Omental fat pad (tissue), 4 donors: Measurements from ENCODE around the gene LIPN. TPM values are rescaled to one million over a fixed set of nuclear protein-coding genes. Genes with fewer than 3 reads are reported as not detected.

Experiments used
- ATAC-seq: fragments of 150-250 bp; one replicate; pipeline ENCODE4 v1.9.1; 2016; ENCODE audit warnings: mild to moderate bottlenecking, moderate library complexity; ENCODE audit not compliant: low FRiP score
- DNase-seq: peaks from one replicate; pipeline ENCODE4 v3.0.0-alpha.2; 2019; ENCODE audit warnings: low spot score
- CTCF ChIP-seq, 3 donors: fragments of 450-650 bp; IDR thresholded peaks; one replicate each; pipeline ENCODE4 v1.5.1; 2016 to 2017; ENCODE audit warnings: antibody characterized with exemption in 3 of 3, mild to moderate bottlenecking in 3 of 3, moderate library complexity in 2 of 3
- total RNA-seq, 4 donors: library from RNA; depleted of rRNA; stranded (reverse); fragments of >200 nt; gene quantifications; one replicate each; pipeline ENCODE4 v1.1.0, GENCODE V29; 2016

Gene LIPN
- total RNA-seq, 4 donors from 2014 or later: 0.56 to 1.4 TPM; not detected in 2

DNA sequence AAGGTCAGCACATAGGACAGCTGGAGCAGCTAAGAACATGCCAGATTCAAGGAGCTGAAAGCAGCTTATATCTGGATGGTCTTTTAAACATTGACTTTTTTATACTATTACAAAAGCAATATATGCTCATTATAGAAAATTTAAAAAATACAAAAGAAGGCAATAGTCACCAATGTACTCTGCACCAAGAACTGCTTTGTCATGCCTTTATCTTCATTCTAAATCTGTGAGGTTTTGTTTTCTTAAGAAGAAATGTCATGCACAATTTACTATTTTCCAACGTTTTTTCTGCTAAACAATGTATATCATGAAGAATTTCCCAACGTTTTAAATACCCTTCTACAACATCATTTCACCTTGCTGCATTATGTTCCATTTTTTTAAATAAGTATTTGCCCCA lies 45.5 kb downstream of the LIPN start:
- TF ChIP-seq CTCF (IDR thresholded peaks at IDR 0.05): no peak
- ATAC-seq: no peak
- no peak for DNase-seq

DNA sequence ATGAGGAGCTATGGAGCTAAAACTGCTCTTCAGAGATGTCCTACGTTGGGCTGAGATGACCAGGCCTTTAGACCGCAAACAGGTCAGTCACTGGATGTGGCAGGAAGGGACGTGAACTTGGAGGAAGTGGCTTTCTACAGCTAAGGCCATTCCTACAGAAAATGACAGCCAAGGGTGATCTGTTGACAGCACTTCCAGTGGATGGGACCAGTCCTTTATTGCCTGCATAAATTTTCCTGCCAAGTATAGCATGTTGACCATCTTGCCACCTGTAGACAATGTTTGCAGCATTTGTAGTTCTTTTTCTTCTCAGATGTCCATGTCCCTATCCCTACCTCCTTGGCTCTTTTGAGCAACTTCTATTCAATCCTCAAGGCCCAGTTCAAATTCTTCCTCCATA lies 46.1 kb downstream of the LIPN start:
- no peak for DNase-seq
- no peak for ATAC-seq
- TF ChIP-seq CTCF (IDR thresholded peaks at IDR 0.05): no peak

DNA sequence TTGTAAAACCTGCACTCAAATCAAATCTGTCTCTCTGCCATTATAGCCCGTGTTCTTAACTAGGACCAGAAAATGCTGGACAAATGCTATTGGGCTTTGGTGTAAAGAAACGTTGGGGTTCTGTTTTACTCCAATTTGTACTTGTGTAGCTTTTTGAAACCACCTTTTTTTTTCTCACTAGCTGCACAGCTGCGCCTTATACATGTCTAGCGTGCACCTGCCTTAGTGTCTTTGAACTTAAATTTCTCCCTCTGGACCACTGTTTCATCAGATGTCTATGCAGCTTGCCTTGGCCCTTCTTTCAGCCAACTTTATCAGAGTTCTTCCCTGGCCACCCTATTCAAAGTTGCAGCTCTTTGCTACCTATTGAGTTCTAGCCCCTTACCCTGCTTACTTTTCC lies 49.8 kb downstream of the LIPN start:
- no peak for TF ChIP-seq CTCF (IDR thresholded peaks at IDR 0.05)
- no peak for DNase-seq
- ATAC-seq: no peak

GRCh38 chr10:88810196-88810961 lies 50.6 kb downstream of the LIPN start:
- ATAC-seq (no peak), DNase-seq (no peak)
- TF ChIP-seq CTCF (IDR thresholded peaks at IDR 0.05): no peak

DNA sequence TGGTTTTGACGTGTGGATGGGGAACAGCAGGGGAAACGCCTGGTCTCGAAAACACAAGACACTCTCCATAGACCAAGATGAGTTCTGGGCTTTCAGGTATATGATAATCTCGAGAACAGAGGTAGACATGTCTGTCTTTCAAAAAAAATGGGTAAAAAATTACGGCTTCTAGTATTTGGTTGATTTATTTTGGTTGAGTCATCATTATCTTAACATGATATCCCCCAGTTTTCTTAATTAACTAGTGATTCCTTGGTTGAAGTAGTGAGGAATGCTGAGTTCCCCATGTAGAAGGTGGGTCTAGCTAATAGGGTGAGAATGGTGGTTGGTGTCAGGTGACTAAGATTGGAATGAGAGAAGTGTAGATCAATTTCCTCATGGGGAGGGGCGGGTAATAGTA lies 53.4 kb downstream of the LIPN start:
- ATAC-seq (no peak), DNase-seq (no peak)
- no peak for TF ChIP-seq CTCF (IDR thresholded peaks at IDR 0.05)

- DNase-seq: no peak
- no peak for ATAC-seq
- TF ChIP-seq CTCF (IDR thresholded peaks at IDR 0.05): no peak
These were observed 59.5 kb downstream of the LIPN start for GRCh38 chr10:88819290-88819689.

- DNase-seq (no peak), ATAC-seq (no peak)
- no peak for TF ChIP-seq CTCF (IDR thresholded peaks at IDR 0.05)
These were observed 61.1 kb downstream of the LIPN start for GRCh38 chr10:88820748-88821401.
